Stimulated activated CD8-positive, alpha-beta memory T cell treated with anti-CD3 and anti-CD28 coated beads, Interleukin-15, amount 100 ng/mL, for 4 hours (primary cell): ENCODE data around the gene ROPN1L.

Experiments
- DNase-seq, 2 donors: peaks; one replicate each; pipeline ENCODE4 v3.0.0-alpha.2; 2020; ENCODE audit warnings: low read depth in 2 of 2

Gene ROPN1L

GRCh38 chr5:10457682-10458574 lies 16.2 kb downstream of the ROPN1L start:
- no peak for DNase-seq

GRCh38 chr5:10459080-10460055 lies 17.7 kb downstream of the ROPN1L start:
- DNase-seq = no peak

DNA sequence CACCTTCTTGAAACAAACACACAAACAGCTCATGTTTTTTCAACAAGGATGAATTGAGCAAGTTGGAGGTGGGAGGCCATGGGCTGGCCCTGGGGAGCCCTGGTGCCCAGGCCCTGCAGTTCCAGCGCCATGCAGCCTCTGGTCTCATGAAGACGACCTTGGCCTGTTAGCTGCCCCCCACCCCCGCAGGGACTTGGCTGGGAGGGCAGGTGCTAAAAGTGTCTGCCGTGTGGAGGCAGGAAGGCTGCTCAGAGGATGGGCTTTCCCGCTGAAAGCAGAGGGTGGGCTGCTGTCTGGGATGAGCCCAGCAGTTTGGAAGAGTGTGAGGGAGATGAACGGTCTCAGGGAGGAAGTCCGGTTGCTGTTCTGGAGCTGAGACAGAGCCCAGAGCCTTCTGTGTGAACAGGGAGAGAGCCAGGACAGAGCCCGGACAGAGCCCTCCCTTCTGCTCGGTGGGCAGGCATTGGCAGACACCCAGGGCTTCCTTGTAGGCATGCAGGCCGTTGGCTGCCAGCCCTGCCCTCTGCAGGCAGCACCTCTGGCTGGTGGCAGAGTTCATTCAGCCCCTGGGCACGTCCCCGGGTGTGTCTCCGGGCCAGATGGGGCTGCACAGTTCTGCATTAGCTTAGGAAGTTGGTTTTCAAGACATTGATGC lies 18.7 kb downstream of the ROPN1L start:
- DNase-seq = no peak

DNA sequence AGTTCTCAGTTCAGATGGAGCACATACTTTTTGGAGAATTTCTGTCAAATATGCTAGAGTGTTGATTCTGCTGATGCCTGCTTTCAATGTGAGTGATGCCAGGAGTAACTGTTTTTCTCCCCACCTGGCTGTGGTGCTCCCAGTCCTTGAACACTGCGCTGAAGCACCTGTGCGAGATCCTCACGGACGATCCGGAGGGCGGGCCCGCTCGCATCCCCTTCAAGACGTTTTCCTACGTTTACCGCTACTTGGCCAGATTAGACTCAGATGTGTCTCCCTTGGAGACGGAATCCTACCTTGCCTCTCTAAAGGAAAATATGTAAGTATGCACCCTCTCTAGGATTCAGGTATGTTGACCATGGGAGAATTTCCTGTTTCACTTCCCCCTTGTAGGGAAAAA lies 19.4 kb downstream of the ROPN1L start:
- DNase-seq = no peak

GRCh38 chr5:10461904-10462555 lies 20.4 kb downstream of the ROPN1L start:
- no peak for DNase-seq

DNA sequence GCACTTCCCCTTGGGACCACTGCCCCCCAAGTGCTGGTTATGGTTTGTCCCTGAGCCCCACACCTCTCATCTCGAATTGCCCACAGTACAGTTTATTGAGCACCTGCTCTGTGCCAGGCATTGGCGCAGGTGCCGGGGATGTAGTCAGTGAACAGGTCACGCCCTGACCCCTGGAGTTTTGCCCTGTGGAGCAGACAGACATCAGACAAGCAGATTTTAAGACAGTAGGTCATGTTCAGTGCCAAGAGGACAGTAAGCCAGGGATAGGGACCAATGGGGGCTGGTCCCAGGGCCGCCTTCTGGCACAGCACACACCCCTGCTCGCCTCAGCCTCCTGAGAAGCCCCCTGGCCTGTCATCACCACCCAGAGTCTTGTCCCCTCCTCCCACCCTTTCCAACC lies 21.9 kb downstream of the ROPN1L start:
- DNase-seq = no peak

DNA sequence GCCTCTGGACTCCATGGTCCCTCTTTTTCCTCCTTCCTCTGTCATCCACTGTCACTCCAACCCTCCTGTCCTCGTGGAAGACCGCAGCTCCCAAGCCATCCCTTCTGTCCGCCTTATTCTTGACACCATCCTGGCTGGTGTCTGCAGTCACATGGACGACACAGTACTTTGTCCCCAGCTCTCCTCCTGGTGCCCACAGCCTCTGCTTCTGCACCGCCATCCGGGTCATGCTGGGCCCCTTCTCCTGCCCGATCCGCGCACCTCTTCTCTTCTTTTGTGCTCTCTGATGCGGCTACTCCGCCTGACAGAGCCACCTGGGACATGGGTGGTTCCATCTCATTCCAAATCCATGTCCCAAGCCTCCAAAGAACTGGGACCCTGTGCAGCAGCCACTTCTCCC lies 22.5 kb downstream of the ROPN1L start:
- DNase-seq = no peak

- no peak for DNase-seq
These were observed 24.0 kb downstream of the ROPN1L start for GRCh38 chr5:10465726-10466125.

GRCh38 chr5:10466446-10467073 lies 24.9 kb downstream of the ROPN1L start:
- no peak for DNase-seq

DNA sequence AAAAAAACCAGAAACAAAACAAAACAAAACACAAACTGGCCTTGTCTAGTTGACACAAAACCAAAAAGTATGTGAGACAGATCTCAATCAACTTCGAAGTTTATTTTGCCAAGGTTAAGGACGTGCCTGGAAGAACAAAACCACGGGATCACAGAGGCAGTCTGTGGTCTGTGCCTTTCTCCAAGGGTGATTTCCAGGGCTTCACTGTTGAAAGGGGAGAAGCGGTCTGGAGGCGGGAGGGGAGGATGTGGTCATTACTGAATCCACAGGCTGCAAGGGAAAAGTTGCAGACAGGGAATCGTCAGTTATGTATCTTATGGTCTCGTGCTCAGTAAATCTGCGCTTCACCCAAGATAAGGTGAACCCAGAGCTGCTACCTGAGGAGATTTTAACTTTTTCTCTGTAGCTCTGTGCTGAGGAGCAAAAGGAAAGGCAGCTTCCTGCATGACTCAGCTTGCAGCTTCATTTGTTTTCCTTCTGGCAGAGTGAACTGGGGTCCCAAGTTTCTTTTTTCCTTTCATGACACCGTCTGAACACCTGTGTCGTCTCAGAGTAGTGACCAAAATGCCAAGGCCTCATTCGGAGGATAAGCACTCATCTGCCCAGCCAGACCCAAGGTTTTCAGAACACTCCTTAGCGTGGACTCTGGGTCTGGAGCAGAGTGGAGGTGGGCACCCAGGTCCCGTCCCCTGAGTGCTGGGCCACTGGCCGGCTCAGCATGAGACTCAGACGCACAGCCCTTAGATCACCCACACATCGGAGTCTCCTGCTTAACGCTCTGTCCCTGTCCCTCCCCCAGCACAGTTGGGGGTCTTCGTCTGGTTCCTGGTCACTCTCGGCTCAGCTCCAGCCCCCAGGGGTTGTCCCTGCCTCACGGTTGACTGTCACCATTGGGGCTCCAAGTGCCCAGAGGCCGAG lies 25.9 kb downstream of the ROPN1L start:
- DNase-seq = no peak

GRCh38 chr5:10468256-10468655 lies 26.6 kb downstream of the ROPN1L start:
- no peak for DNase-seq

DNA sequence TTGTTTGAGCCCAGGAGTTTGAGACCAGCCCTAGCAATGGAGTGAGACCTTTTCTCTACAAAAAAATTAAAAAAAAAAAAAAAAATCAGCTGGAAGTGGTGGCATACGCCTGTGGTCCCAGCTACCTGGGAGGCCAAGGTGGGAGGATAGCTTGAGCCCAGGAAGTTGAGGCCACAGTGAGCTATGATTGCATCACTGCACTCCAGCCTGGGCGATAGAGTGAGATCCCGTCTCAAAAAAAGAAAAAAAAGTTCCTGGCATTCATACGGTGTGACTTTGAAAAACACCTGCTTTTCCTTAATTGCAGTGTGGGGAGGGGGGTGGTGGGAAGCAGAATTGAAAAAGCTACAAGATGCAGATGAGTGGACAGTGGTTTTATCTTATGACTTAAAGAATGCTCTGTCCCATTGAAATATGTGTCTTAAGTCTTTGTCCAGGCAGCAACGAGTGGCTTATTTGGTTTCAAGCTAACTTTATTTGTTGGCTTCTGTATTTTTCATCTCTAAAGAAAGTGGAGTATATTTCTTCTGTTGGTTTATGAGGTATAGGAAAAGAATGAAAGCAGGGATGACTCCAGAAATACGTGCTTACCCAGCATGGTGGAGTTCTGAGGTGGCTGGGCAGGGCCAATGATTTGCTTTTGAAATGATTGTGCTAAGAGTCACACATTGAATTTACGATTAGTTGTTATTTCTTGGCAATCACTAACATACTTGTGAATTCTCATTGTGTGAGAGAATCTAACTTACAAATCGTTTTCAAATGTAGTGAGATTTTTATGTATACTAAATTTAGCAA lies 27.8 kb downstream of the ROPN1L start:
- no peak for DNase-seq

DNA sequence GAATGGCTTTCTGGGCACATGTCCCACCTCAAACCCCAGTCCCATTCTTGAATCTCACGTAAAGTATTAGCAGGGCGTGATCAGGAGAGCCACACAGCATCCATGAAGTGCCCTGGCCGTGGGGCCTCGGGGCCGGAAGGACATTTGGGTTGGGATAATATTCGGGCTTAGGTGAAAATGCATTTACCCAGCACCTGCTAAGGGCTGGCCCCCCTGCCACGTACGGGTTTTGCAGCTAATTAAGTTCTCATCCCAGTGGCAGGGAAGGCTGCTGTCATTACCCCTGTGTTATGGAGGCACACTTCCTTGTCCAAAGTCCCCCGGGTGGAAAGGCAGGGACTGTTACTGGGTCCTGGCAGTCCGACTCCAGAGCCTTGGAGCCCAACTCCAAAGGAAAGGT lies 29.0 kb downstream of the ROPN1L start:
- DNase-seq = no peak

GRCh38 chr5:10471677-10472076 lies 30.0 kb downstream of the ROPN1L start:
- DNase-seq = no peak

- DNase-seq = no peak
These were observed 32.9 kb downstream of the ROPN1L start for GRCh38 chr5:10474521-10475075.

DNA sequence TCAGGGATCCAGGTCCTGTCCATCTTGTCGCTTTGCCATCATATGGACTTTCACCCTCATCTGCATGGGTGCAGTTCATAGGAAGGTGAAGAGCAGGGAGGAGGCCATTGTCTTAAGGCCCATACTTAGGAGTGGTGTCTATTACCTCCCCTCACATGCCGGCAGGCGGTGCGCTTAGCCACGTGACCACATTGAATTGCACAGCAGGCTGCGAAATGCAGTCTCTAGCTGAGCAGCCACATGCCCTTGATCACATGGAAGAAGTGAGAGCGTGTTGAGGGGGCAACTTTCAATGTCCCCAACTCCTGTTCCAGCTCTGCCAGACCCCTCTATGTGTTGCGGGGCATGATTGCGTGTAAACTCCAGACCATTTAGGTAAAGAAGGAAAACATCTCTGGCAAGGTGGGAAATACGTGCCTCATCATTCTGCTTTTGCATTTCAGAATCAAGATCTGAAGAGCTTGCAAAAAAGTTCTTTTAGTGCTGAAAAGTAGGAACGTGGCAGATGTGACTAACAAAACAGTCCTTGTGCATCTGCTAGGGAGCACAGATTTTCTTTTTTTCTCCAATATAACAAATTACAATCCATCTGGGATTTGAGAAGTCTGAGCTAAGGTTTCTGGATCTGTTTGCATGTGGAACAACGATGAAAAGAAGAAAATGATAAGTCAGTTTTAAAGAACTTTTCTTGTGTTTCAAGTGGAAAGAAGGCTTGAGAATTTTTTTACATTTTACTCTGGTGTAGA lies 34.4 kb downstream of the ROPN1L start:
- no peak for DNase-seq

GRCh38 chr5:10476878-10477277 lies 35.2 kb downstream of the ROPN1L start:
- no peak for DNase-seq

DNA sequence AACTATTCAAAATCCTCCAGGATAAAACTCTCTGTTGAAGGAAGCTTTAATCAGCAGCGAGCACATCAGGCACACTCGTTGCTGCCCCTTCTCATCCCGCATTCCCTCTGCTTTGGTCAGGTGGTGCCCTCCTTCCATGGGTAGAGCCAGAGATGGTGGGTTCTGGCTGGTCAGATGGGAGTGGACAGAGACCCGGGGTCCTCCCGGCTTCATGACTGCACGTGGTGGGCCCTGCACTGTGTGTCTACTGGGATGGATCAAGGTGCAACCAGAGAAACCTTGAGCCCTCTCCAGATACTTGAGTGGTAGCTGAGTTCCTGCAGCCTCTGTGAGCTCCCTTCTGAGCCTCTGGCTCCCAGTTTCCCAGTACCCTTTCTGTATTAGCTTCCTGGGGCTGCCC lies 36.3 kb downstream of the ROPN1L start:
- no peak for DNase-seq
